ENCODE data around the gene ERC1.

ERC1 gene

GRCh38 chr12:1356285-1356684, 365.3 kb downstream of the ERC1 start:
- Histone ChIP-seq H2BK15ac (ENCODE audit: low read depth, poor library complexity, severe bottlenecking) (no peak overlapping the region), H3K79me1 (replicated peaks; ENCODE audit: low read length, poor library complexity, severe bottlenecking) (peaks cover 7% of the 10 kb centered on the region), H2BK12ac (ENCODE audit: low read length in 2 of 2) (no peak overlapping the region), H3K27me3 (ENCODE audit: control insufficient read depth in 1 of 2, insufficient read depth in 1 of 2, low read length in 2 of 2) (no peaks in the 10 kb centered on the region), H3K9me3 (ENCODE audit: control insufficient read depth, low read length) (no peaks in the 10 kb centered on the region), H3K23ac (ENCODE audit: low read length in 2 of 2) (no peak overlapping the region), H2AK5ac (ENCODE audit: low read length, severe bottlenecking) (no peak overlapping the region), H3K4me3 (ENCODE audit: insufficient read depth in 1 of 2, low read depth in 1 of 2, low read length in 2 of 2) (no peak overlapping the region), H3K27ac (ENCODE audit: low read length, poor library complexity, severe bottlenecking) (peak overlapping the region; percentile 72), H3K18ac (ENCODE audit: low read depth in 1 of 2, low read length in 2 of 2) (no peak overlapping the region), H4K8ac (ENCODE audit: low read length) (no peak overlapping the region), H4K91ac (ENCODE audit: low read length) (no peak overlapping the region), H2AFZ (ENCODE audit: low read depth, low read length) (no peak overlapping the region), H3K4me2 (ENCODE audit: low read length, poor library complexity, severe bottlenecking) (no peak overlapping the region), H3K4me1 (ENCODE audit: control insufficient read depth, insufficient read depth, low read depth, low read length) (peaks cover 5% of the 10 kb centered on the region), H3K14ac (ENCODE audit: low read length in 2 of 2) (no peak overlapping the region), H2BK5ac (ENCODE audit: low read depth, low read length, poor library complexity, severe bottlenecking) (no peak overlapping the region), H3K9ac (ENCODE audit: low read length) (no peak overlapping the region), H3K4ac (ENCODE audit: low read depth in 1 of 2, low read length in 2 of 2) (no peak overlapping the region), H2BK120ac (ENCODE audit: low read depth, low read length) (no peak overlapping the region), H3K36me3 (ENCODE audit: control insufficient read depth in 1 of 2, insufficient read depth in 2 of 2, low read depth in 1 of 2, low read length in 2 of 2) (no peaks in the 10 kb centered on the region)
- no peak for DNase-seq
- WGBS: no CpG with 5 or more reads among the region's 2 CpGs

- no peak overlapping the region for H4K8ac ChIP-seq (ENCODE audit: low read length)
- H2BK120ac ChIP-seq (ENCODE audit: low read depth, low read length): no peak overlapping the region
- H3K9ac ChIP-seq (ENCODE audit: low read length): no peak overlapping the region
- H3K27ac ChIP-seq (ENCODE audit: low read length, poor library complexity, severe bottlenecking): peak overlapping the region; percentile 72
- H3K4me1 ChIP-seq (ENCODE audit: control insufficient read depth, insufficient read depth, low read depth, low read length): peaks cover 5% of the 10 kb centered on the region
- H3K4ac ChIP-seq (ENCODE audit: low read depth in 1 of 2, low read length in 2 of 2): no peak overlapping the region
- H3K4me2 ChIP-seq (ENCODE audit: low read length, poor library complexity, severe bottlenecking): peak overlapping the region; percentile 42
- H3K79me1 ChIP-seq (replicated peaks; ENCODE audit: low read length, poor library complexity, severe bottlenecking): peaks cover 7% of the 10 kb centered on the region
- H3K18ac ChIP-seq (ENCODE audit: low read depth in 1 of 2, low read length in 2 of 2): no peak overlapping the region
- H3K27me3 ChIP-seq (ENCODE audit: control insufficient read depth in 1 of 2, insufficient read depth in 1 of 2, low read length in 2 of 2): no peaks in the 10 kb centered on the region
- DNase-seq: peak; percentile 63
- no peak overlapping the region for H3K4me3 ChIP-seq (ENCODE audit: insufficient read depth in 1 of 2, low read depth in 1 of 2, low read length in 2 of 2)
- no peak overlapping the region for H2AFZ ChIP-seq (ENCODE audit: low read depth, low read length)
- no peak overlapping the region for H2BK12ac ChIP-seq (ENCODE audit: low read length in 2 of 2)
- 3% methylated on average over 5 of the region's 6 CpGs for WGBS
- H2BK5ac ChIP-seq (ENCODE audit: low read depth, low read length, poor library complexity, severe bottlenecking): no peak overlapping the region
- H2AK5ac ChIP-seq (ENCODE audit: low read length, severe bottlenecking): no peak overlapping the region
- no peak overlapping the region for H3K14ac ChIP-seq (ENCODE audit: low read length in 2 of 2)
- H4K91ac ChIP-seq (ENCODE audit: low read length): no peak overlapping the region
- H3K36me3 ChIP-seq (ENCODE audit: control insufficient read depth in 1 of 2, insufficient read depth in 2 of 2, low read depth in 1 of 2, low read length in 2 of 2): no peaks in the 10 kb centered on the region
- H3K9me3 ChIP-seq (ENCODE audit: control insufficient read depth, low read length): no peaks in the 10 kb centered on the region
- no peak overlapping the region for H2BK15ac ChIP-seq (ENCODE audit: low read depth, poor library complexity, severe bottlenecking)
- no peak overlapping the region for H3K23ac ChIP-seq (ENCODE audit: low read length in 2 of 2)
Measured at GRCh38 chr12:1357171-1357570, 366.1 kb downstream of the ERC1 start.

DNA sequence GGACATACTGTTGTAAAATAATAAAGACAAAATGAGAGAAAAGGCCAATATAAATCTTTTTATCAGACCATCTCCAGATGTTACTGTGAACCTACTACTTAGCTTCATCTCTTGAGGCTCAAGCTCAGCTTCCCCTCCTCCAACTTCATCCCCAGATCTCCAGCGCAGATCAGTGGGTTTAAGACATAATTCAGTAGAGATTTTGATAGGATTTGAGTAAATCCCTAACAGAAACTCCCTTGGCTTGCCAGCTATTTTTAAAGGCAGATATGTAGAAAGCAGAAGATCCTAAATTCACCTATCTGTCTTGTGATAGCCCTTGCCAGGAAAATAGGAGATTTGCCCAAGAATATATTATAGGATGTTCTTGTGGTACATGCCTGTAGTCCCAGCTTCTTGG, 366.7 kb downstream of the ERC1 start:
- Histone ChIP-seq H3K14ac (ENCODE audit: low read length in 2 of 2) (no peak overlapping the region), H3K27me3 (ENCODE audit: control insufficient read depth in 1 of 2, insufficient read depth in 1 of 2, low read length in 2 of 2) (no peaks in the 10 kb centered on the region), H3K27ac (ENCODE audit: low read length, poor library complexity, severe bottlenecking) (peak overlapping the region; percentile 29), H4K91ac (ENCODE audit: low read length) (no peak overlapping the region), H3K36me3 (ENCODE audit: control insufficient read depth in 1 of 2, insufficient read depth in 2 of 2, low read depth in 1 of 2, low read length in 2 of 2) (no peaks in the 10 kb centered on the region), H3K4ac (ENCODE audit: low read depth in 1 of 2, low read length in 2 of 2) (no peak overlapping the region), H3K4me2 (ENCODE audit: low read length, poor library complexity, severe bottlenecking) (no peak overlapping the region), H3K4me1 (ENCODE audit: control insufficient read depth, insufficient read depth, low read depth, low read length) (peaks cover 5% of the 10 kb centered on the region), H3K23ac (ENCODE audit: low read length in 2 of 2) (no peak overlapping the region), H3K79me1 (replicated peaks; ENCODE audit: low read length, poor library complexity, severe bottlenecking) (peaks cover 7% of the 10 kb centered on the region), H2BK5ac (ENCODE audit: low read depth, low read length, poor library complexity, severe bottlenecking) (peak overlapping the region; percentile 31), H2BK15ac (ENCODE audit: low read depth, poor library complexity, severe bottlenecking) (no peak overlapping the region), H3K9me3 (ENCODE audit: control insufficient read depth, low read length) (no peaks in the 10 kb centered on the region), H2BK12ac (ENCODE audit: low read length in 2 of 2) (no peak overlapping the region), H3K9ac (ENCODE audit: low read length) (no peak overlapping the region), H2AK5ac (ENCODE audit: low read length, severe bottlenecking) (peak overlapping the region; percentile 93), H2AFZ (ENCODE audit: low read depth, low read length) (no peak overlapping the region), H3K4me3 (ENCODE audit: insufficient read depth in 1 of 2, low read depth in 1 of 2, low read length in 2 of 2) (no peak overlapping the region), H3K18ac (ENCODE audit: low read depth in 1 of 2, low read length in 2 of 2) (no peak overlapping the region), H4K8ac (ENCODE audit: low read length) (no peak overlapping the region), H2BK120ac (ENCODE audit: low read depth, low read length) (no peak overlapping the region)
- no CpG with 5 or more reads among the region's 1 CpG for WGBS
- DNase-seq: peak; percentile 6

- H3K9ac ChIP-seq (ENCODE audit: low read length): no peak overlapping the region
- peaks cover 10% of the 10 kb centered on the region for H3K79me1 ChIP-seq (replicated peaks; ENCODE audit: low read length, poor library complexity, severe bottlenecking)
- 75% methylated on average over 1 of the region's 2 CpGs for WGBS
Measured at GRCh38 chr12:1360441-1361210, 369.6 kb downstream of the ERC1 start.

More at GRCh38 chr12:1360441-1361210, 369.6 kb downstream of the ERC1 start:
- Histone ChIP-seq H4K91ac (ENCODE audit: low read length) (no peak overlapping the region), H3K9me3 (ENCODE audit: control insufficient read depth, low read length) (no peaks in the 10 kb centered on the region), H3K4me1 (ENCODE audit: control insufficient read depth, insufficient read depth, low read depth, low read length) (peaks cover 5% of the 10 kb centered on the region), H3K27ac (ENCODE audit: low read length, poor library complexity, severe bottlenecking) (peak overlapping the region; percentile 51), H2BK15ac (ENCODE audit: low read depth, poor library complexity, severe bottlenecking) (no peak overlapping the region), H2BK5ac (ENCODE audit: low read depth, low read length, poor library complexity, severe bottlenecking) (no peak overlapping the region), H2BK12ac (ENCODE audit: low read length in 2 of 2) (no peak overlapping the region), H3K4ac (ENCODE audit: low read depth in 1 of 2, low read length in 2 of 2) (no peak overlapping the region), H3K23ac (ENCODE audit: low read length in 2 of 2) (no peak overlapping the region), H2BK120ac (ENCODE audit: low read depth, low read length) (no peak overlapping the region), H3K4me2 (ENCODE audit: low read length, poor library complexity, severe bottlenecking) (no peak overlapping the region), H4K8ac (ENCODE audit: low read length) (no peak overlapping the region), H3K14ac (ENCODE audit: low read length in 2 of 2) (no peak overlapping the region), H3K27me3 (ENCODE audit: control insufficient read depth in 1 of 2, insufficient read depth in 1 of 2, low read length in 2 of 2) (no peaks in the 10 kb centered on the region), H3K36me3 (ENCODE audit: control insufficient read depth in 1 of 2, insufficient read depth in 2 of 2, low read depth in 1 of 2, low read length in 2 of 2) (no peaks in the 10 kb centered on the region), H2AK5ac (ENCODE audit: low read length, severe bottlenecking) (no peak overlapping the region), H2AFZ (ENCODE audit: low read depth, low read length) (no peak overlapping the region), H3K18ac (ENCODE audit: low read depth in 1 of 2, low read length in 2 of 2) (no peak overlapping the region), H3K4me3 (ENCODE audit: insufficient read depth in 1 of 2, low read depth in 1 of 2, low read length in 2 of 2) (no peak overlapping the region)
- DNase-seq: peak; percentile 37

Data from mesenchymal stem cell (in vitro differentiated cells and primary cell).